ENCODE data around the gene PPP1R14D.

DNA sequence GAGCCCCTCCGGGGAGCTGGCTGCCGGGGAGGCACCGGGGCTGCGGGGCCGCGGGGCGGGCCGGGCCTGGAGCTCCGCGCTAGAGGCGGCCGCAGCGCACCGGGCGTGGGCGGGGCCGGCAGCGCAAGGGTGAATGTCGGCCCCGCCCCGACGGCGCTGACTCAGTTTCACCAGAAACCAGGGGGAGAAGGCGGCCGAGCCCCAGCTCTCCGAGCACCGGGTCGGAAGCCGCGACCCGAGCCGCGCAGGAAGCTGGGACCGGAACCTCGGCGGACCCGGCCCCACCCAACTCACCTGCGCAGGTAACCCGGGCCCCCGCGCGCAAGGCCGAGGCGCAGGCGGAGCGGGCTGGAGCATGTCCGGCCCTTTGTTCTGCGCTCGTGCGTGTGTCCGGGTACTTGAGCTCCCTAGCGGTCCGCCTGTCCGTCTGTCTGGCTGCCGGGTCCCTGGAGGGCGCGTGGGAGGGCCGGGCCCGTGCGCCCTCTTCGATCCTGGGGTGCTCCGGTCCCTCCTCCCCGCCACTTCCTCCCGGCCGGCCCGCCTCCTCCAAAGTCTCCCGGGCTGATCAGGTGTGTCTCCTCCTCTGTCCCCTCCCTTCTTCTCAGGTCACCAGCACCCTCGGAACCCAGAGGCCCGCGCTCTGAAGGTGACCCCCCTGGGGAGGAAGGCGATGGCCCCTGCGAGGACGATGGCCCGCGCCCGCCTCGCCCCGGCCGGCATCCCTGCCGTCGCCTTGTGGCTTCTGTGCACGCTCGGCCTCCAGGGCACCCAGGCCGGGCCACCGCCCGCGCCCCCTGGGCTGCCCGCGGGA is 15.6 kb upstream of the PPP1R14D start, which contains the start of gene SPINT1:
- TF ChIP-seq, protein P1, sequence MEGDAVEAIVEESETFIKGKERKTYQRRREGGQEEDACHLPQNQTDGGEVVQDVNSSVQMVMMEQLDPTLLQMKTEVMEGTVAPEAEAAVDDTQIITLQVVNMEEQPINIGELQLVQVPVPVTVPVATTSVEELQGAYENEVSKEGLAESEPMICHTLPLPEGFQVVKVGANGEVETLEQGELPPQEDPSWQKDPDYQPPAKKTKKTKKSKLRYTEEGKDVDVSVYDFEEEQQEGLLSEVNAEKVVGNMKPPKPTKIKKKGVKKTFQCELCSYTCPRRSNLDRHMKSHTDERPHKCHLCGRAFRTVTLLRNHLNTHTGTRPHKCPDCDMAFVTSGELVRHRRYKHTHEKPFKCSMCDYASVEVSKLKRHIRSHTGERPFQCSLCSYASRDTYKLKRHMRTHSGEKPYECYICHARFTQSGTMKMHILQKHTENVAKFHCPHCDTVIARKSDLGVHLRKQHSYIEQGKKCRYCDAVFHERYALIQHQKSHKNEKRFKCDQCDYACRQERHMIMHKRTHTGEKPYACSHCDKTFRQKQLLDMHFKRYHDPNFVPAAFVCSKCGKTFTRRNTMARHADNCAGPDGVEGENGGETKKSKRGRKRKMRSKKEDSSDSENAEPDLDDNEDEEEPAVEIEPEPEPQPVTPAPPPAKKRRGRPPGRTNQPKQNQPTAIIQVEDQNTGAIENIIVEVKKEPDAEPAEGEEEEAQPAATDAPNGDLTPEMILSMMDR (IDR thresholded peaks at IDR 0.05; ENCODE audit: low read depth, low read length): no peak
- TF ChIP-seq POLR2A (IDR thresholded peaks at IDR 0.05; ENCODE audit: extremely low read depth, insufficient read length): no peak
- TF ChIP-seq, protein P2, sequence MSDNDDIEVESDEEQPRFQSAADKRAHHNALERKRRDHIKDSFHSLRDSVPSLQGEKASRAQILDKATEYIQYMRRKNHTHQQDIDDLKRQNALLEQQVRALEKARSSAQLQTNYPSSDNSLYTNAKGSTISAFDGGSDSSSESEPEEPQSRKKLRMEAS (IDR thresholded peaks at IDR 0.05; ENCODE audit: low read depth, low read length): no peak
- no peak for TF ChIP-seq MYC (IDR thresholded peaks at IDR 0.05; ENCODE audit: low read depth, low read length)
